CD4-positive, alpha-beta T cell treated with Interleukin-17A for 1 hour (primary cell): ENCODE measurements around the gene HS2ST1.

Experiments
- DNase-seq: peaks from one replicate; pipeline ENCODE4 v3.0.0-alpha.2; 2020

HS2ST1 gene

DNA sequence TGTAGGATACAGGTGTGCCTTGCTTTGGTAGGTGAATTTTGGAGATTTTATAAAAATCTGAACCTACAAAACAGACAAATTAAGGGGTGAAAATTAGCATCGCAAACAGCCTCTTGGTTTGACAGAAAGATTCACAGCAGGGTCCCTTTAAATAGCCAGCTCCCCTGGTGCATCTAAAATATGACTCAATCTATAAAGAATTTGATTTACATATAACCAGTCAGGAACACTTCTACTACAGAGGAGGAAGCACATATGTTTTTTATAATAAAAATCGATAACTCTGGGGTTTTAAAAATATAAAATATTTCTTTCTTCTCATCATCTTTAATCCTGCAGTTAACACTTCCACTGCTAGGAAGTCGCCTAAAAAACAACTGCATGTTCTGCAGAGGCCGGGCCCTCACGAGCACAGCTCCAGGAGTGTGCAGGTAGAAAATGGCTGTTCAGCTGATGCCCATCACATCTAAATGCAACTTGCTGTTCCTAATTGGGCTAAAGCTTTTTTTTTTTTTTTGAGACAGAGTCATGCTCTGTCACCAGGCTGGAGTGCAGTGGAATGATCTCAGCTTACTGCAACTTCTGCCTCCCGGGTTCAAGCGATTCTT is 203.4 kb downstream of the HS2ST1 start:
- no peak for DNase-seq

DNA sequence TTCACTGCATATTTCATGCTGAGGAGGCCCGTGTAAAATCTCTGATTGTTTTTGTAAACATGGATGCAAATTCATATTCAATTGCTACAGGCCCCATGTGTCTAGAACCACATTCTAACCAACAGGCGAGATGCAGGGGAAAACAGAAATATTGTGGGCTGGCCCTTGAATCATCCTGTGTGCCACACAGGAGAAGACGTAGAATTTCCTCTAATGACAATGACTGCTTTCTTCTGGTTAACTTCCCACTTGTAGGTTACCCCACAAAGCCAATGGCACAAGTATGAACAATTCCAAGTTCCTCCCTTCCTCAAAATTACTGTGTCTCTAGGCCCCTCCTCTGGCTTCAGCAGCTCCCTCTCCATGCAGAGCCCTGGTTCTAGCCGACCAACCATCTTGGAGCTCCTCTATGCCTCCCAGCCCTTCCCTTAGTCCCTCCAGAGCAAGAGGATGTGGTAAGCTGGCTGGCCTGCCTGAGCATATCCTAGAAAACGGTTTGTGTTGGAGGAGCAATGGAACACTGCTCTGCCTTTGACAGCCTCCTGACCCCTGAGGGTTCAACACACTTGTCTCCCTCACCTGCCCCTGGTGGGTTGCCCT is 205.2 kb downstream of the HS2ST1 start:
- DNase-seq: no peak

DNA sequence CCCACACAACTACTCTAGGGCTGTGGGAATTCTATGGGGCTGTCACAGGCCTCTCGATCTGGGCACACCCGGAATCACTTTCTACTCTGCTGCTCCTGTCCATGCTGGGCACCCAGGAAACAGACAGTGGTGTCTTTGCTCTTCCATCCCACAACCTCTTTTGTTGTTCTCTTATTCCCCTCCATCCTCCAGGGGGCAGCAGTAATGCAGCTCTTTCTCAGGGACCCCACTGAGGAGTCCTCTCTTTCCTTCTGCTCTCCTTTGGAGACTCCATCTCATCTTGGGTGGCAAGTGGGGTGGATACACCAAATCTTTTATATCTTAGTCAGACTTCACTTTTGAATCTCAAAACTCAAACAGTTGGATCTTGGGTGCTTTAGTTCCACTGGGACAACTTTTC is 206.3 kb downstream of the HS2ST1 start:
- no peak for DNase-seq

DNA sequence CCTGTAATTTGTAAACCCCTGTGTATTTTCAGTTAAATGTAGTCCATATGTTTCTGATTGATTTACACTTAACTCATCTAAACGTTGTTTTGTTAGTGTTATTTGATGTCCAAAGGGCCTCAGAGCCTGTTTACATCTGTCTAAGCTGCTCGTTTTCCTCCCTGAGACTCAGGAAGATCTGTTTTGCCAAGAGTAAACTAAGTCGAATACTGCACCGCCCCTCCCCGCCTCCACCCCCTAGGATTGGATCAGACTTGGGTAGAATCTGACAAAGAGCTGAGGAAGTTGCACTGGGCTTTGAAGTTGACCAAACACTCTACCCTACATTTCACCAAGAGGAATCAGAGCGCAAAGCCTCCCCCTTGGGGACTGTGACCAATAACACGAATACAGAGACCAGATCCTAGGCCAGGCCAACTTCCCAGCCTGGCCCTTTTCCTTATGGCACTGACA is 207.3 kb downstream of the HS2ST1 start:
- no peak for DNase-seq

DNA sequence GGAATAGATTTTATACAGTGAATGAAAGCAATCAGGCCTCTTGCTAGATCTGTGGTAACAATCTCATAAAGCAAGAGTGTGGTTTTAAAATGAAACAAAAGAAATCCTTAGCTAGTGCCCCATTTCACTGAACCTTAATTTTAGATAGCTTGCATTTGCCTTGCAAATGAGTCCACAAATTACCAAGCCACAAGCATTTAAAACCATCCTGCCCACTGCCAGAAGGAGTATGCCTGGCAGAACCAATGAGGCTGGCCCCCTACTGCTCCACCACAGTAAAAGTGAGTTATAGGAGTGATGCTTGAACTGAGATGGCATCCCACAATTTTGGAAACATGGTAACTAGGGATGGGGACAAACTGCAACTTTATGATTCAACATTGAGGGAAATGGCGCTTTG is 207.8 kb downstream of the HS2ST1 start:
- no peak for DNase-seq

DNA sequence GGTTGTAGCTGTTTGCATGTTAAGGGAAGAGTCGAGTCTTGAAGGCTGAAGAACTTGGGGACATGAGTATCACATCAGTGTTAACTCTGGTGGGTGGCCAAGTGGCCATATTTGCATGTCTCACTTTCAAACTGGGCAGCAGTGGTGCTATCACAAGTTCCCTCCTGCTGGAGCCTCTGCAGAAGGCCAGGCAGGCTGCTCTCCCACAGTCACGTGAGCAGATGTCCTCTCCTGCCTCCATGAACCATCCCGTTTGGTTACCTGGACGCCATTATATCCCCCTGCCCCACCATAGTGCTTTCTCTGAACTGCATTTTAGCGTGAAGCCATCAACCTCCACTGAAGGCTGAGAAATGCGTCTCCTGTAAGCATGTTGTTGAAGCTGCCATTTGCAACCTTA is 209.2 kb downstream of the HS2ST1 start:
- DNase-seq: no peak

DNA sequence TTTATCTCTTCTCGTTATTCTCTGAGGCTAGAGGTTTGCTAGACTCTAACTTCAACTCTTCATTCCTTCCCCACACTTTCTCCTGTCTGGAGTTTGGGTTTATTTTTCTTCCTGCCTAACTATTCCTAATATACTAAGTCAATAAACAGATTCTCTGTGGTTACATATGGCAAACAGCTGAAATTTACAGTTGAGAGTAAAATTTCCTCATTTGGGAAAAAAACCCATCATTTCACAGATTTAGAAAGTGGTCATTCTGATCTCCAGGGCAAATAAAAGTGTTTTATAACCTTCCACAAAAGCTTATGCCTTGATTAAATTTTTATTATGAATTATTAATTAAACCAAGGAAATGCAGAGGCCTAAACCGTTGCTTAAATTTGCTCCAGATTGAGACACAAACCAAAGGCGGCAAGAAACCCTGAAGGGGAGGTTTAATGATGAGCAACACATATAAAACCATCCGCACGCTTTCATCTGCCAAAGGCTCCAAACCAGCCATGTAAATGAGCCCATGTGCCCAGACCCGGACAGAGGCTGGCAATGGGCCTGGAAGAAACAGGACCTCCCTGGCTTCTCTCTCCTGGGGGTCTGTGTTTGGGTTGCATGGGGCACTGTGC is 212.6 kb downstream of the HS2ST1 start:
- no peak for DNase-seq

DNA sequence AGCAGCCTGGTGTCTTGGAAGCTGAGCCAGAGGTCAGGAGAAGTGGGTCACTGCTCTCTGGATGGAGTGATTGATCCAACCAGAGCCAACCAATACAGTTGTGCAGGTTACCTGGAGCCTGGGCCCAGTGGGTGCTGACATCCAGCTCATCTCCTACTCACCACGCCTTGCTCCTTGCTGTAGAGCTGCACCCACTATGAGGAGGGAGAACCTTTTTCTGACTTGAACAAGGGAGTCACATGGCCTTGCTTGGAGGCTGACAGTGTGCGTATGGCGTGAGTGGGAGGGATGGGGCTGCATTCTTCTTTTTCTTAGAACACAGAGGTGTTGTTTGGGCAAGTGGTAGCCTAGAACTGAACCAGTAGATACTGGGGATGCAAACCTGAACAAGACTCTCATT is 213.1 kb downstream of the HS2ST1 start:
- no peak for DNase-seq

DNA sequence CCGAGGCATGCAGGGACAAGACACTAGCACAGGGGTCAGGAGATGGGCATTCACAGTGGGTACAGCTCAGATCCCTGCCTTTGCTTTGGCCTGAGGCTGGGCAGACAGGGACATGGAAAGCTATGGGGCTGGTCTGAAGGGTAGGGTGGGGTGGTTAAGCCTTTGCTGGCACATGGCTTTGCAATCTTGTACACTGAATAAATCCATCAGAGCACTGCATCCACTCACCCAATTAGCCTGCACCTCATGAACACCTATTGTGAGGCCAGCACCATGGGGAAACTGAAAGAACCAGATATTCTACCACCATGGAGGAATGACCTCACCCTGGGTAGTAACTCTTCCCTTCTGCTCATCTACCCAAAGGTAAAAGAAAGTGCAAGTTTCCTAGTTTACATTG is 214.6 kb downstream of the HS2ST1 start:
- DNase-seq: no peak

DNA sequence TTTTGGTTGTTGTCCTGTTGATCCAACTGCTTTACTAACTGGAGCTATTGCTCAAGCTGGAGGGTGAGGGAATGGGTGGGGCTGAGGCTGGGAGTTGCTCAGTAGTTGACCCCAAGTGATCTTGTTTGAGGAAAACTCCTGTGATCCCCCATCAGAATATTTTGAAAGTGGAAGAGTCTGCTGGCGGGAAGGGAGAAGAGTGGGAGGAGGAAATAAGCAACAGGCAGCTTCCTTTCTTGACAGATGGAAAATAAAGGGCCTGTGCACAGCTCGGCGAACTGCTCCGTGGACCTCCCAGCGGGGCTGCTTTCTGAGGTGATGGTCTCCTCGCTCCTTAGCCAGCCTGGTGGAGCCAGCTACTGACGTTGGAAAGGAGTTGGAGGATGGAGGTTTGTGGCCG is 215.2 kb downstream of the HS2ST1 start:
- no peak for DNase-seq

DNA sequence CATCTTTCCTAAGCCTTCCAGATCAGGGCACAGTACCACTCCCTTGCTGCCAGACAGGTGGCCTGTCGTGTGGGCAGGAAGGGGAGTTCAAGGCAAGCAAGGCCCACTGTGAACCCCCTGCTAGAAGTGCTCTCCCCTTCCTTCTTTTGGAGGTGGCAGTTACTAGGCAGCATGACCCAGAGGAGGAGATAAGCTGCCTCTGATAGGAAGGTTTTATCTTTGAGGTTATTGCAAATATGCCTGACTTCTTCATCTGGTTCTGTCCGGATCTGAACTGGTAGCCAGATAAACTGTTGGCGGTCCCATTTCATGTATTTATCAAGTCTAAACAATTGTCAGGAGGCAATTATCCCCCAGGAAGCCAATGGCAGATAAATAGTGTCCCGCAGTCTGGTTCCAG is 216.0 kb downstream of the HS2ST1 start:
- no peak for DNase-seq

DNA sequence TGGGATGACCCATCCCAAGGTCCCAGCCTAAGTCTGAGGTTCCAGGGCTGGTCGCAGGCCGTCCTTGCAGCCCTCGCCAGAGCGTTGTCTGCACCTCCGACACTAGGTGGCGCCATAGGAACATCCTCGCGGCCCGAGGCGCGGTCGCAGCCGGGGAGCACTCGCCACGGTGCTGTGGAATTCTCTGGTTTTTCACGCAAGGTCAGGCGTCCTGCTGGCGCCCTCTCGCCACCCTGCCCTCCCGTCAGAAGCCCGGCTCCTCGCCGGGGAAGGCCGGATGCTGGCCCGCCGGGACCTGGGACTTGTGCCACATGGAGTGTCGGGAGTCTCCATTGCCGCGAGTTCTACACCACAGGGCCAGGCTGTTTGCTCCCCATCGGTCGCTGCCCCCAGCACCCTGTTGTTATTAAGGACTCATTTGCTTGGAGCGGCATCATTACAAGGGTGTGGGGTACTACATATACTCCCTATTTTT is 217.4 kb downstream of the HS2ST1 start:
- DNase-seq: peak; percentile 64

DNA sequence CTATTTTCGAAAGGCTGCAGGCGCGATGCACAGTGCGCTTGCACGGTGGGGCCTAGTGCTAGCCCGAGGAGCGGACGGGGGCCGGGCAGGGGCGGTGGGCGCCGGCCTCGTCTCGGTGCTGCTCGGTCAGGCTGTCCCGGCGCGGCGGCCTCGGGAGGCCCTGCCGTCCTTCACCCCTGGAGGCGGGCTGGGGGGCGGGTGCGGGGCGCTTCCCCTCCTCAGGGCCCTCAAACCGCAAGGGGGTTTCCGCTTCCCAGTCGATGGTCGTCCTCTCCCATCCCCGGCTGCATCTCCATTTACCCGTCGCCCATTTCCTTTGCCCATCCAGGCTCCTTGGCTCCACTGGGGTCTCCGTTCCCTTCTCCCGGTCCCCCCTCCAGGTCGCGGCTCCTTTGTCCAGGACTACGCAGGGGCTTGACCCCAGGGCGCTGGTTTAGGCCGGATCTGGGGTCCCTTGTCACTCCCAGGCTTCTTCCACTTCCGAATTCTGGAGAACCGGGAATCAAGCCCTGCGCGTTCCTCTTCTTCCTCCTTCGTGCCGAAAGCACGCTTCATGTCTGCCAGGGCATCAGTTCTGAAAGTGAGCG is 217.9 kb downstream of the HS2ST1 start:
- DNase-seq: no peak

DNA sequence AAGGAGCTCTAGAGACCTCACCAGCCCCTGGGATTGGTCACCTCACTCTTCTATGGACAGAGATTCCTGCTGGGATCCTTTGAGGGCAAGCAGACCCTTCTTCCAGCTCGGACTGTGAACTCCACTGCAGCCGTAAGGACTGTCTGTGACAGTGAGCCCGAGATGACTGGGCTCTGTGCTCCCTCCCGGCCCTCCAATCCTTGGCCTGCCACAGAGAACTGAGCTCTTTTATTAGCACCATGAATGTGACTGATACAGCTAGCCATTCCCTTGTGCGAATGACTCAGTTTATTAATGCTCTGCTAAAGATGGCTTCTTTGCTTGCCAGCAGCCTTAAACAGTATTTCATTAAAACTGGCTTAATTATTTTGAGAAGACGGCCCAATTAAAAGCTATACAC is 219.6 kb downstream of the HS2ST1 start:
- no peak for DNase-seq

DNA sequence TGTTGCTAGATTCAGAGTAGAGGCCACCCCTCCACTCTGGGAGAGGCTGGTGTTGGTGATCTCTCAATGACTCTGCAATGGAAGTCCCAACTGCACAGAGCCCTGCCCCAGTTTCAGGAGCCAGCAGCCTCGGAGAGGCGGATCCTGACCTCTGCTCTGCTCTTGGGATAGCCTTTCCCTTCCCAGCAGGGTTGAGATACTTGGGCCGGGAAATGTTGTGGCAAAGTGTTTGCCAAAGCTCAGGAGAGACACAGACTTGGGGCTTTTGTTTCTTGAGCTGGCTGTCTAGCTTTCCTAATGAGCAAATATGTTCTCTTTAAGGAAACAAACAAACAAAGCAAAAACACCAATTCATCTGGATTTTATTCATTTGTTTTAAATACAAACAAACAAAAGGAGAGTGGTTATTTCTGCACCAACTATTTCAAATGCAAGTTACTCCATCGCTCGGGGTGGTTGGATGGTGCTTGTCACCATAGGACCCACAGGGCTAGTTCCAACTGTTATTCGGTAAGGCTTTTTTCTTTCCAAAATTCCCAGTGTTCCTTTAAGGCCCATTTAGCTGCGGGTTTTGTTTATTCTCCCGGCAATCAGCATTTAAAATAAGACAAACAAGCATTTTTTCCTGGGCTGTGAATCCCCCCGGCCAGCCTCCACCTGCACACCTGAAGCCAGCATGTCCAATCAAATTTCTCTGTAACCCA is 220.3 kb downstream of the HS2ST1 start:
- DNase-seq: no peak

DNA sequence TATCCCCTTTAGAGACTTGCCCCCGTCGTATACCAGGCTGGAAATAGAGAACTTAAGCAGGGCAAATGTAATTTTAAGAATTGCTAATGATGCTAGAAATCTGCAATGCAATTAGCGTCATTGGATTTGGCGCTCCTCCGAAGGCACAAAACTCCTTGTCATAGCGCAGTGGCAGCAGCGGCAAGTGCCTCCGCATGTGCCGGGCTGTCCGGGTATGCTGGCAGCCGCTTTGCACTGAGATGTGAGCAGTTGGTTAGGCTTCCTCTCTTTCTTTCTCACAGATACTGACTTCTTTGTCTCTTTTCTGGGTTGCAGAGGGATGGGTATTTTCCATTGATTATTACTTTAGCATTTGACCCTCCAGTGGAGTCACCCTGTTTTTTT is 220.9 kb downstream of the HS2ST1 start:
- DNase-seq: no peak

DNA sequence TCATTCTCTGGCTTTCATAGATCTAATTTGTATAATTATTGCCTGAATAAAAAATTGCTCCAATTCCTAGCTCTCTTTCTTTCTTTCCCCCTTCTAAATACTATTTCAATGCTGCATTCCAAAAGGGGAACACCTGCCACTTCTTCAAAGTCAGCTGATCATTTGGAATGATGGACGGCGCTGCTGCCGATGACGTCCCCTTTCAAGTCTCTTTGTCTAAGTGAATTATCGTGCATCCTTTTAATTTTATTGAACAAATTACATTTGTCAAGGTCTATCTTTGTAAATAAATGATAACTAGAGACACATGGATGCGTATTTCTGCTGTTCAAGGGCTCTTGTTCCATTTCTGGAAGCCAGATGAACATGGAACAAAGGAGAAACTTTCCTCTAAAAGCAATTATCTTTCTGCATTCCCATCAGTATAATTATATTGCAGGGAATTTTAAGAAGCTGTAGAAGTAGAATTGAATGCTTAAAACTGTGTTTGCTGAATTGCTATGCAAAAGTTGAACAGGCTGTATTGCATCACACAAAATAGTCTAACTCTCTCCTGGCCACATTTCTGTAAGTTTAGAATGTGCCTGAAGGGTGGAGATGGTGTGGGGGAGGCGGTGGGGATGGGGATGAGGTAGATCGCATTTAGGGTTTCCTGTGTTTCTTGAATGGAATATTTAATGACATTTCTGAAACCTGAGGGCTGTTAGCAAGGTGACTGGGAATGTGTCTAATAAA is 222.3 kb downstream of the HS2ST1 start:
- DNase-seq: no peak

DNA sequence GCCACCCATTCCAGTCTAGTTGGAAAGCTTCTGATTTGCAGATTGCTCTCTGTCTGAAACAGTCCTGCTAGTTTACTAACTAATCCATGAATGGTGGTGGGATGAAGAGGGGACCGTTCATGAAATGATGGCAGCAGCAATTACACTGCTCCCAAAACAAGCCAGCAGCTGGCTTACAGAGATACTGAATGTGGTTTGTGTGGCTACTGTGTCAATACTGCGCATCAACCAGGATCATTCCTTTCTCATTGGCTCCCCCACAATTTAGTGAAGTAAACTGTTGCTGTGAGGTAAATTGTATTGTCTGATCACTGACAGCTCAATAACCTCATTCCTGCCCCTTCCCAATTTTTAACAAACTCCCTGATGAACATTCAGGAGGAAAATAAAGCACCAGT is 222.9 kb downstream of the HS2ST1 start:
- no peak for DNase-seq

DNA sequence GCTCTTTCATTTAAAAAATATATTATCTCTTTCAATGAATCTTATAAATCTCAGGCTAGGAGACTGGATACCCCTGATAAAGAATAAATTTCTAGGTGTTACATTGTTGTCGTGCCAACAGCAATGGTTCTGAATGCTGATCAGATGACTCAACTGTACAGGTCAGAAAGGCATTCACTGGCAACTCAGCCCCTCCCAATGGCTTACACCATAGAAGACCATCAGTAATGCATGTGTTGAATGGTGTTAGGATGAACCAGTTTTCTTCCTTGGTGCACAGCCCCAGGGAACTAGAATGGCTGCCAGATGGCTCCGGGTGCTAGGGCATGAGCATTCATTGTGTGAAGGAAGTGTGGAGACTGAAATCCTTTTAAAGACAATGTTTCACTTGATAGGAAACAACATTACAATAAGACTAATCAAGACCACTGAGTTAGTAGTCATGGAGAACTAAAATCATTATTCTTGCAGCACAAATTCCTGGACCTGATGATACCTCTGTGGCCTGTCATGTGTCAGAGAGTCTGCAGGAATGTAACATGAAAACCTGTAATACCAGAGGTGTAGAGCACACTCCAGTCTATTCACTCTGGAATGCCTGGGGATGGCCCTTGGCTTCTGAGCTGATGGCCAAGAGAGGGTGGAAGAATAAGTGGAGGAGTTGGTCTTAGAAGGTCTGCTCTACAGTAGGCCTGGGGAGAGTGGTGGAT is 226.6 kb downstream of the HS2ST1 start:
- no peak for DNase-seq

DNA sequence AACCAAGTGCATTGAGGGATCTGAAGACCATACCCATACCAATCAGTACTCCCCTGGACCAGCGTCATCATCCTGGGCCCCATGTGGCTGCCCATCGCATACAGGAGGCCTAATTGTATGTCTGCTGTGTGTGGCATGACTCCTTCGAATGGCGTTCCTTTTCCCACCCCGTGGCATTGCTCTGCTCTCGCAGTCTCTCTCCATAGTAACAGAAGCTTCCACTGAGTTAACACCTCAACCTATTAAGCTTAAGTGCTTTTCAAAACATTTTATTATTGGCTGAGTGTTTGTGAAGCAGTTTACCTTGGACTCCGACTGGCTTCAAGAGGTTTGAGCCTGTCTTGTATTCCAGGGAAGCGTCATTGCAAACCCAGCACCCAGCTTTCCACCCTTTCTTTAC is 227.1 kb downstream of the HS2ST1 start:
- DNase-seq: no peak

DNA sequence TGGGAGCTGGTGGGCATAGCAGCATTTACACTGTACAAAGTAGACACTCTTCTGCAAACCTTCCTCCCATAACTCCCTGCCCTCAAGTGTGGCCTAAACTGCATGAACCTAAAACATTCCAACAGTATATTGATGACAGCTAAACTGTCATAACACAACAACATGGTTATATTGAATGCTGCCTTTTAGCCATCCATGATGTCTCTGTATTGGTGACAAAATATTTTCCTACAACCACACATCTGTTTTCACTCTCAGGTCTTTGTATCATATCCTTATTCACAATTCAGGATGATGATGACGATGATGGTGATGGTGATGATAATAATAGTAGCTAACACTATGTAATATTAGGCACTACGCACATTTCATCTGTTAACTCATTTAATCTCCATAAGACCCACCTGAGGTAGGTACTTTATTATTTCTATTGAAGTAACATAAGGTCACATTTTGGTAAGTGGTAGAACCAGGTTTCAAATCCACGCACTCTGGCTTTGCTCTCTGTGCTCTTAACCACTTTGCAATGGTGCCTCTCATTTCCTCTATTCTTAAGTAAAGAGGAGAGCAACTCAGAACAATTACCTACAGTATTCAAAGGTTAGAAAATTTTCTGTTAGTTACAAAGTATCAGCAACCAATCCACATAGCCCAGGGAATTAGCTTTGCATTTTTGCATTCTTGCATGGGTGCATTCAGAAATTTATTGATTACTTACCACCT is 229.1 kb downstream of the HS2ST1 start:
- DNase-seq: no peak
